Activated CD8-positive, alpha-beta memory T cell treated with anti-CD3 and anti-CD28 coated beads for 24 hours (primary cell): ENCODE results near the gene MAPK13.
A peak's percentile ranks its signal among the peaks of the same experiment; 100 is the strongest.
"Not testable (repeated sequence)": the region's sequence is repeated elsewhere in the genome, so short reads cannot be mapped to it uniquely, and the experiment has no call there.

ENCODE experiments used
- DNase-seq: peaks from one replicate; pipeline ENCODE4 v3.0.0-alpha.2; 2020

MAPK13 gene

DNA sequence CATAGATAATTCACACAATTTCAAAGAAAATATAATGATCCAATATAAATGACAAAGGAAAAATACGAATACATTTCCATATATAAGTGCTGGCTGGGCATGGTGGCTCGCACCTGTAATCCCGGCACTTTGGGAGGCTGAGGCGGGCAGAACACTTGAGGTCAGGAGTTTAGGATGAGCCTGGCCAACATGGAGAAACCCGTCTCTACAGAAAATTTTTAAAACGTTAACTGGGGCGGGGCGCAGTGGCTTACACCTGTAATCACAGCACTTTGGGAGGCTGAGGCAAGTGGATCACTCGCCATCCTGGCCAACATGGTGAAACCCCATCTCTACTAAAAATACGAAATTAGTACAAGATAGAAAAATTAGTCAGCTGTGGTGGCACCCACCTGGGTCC, 14.9 kb upstream of the MAPK13 start:
- no peak for DNase-seq

- no peak for DNase-seq
These were observed 14.0 kb upstream of the MAPK13 start for GRCh38 chr6:36116066-36116864.

GRCh38 chr6:36116943-36117342, 13.4 kb upstream of the MAPK13 start:
- DNase-seq, result no peak

DNA sequence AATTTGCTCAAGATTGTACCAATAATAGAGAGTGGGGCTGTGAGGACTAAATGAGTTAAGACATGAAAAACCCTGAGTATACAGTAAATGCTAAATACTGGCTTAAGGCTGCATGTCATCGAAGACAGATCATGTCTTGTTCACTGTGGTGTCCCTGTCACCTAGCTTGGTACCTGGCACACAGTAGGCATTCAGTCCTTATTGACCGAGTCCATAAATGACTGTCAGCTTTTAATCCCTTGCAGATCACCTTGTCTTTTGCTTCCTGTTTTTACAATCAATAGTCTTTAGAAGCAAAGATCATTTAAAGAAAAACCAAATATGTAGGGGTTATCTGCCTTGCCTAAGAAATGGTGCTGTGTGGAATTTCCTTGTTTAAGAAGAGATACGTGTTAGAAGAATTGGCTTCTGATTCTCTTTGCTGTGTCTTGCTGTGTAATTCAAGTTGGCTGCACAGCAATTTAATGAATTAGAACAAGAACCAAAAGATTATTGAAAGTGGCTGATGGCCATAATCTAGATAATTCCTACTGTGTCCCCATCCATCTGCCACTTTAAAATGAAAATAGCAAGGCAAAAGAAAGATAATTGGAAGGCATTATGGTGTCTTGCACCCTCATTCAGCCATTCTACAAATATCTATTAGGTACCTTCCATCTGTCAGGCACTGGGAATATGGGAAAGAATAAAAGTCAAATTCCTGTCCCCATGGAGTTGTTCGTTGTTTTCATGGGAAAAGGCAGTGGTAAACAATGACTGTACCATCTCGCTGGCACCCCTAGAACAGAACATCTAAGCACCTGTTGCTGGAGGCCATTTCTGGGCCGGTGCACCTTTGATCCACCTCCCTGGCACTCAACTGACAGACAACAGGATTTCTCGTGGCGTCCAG, 12.4 kb upstream of the MAPK13 start:
- no peak for DNase-seq

DNA sequence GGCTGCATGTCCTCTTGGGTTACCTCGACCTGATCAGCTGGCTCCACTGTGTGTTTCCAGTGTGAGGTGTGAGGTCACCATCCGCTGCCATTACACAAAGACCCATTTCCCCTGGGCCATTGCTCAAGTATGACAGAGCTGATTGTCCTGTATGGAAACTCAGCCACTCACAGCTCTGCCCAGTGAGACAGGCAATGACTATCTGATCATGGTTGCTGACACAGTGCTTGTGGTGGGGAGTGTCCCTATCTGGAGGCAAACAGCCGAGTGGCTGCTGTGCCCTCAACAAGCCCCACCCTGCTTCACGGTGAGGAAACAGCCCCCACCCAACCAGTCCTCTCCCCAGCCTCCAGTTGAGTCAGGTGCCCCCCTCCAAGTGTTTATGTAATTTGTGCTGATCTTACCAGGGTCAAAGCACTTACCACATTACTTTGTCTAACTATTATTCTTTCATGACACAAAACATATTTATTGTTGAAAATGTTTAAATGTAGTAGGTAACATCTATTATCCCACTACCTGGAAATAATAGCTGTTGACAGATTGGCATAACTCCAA, 11.7 kb upstream of the MAPK13 start:
- DNase-seq, result peak; percentile 70

- no peak for DNase-seq
These were observed 11.1 kb upstream of the MAPK13 start for GRCh38 chr6:36119209-36119608.

DNA sequence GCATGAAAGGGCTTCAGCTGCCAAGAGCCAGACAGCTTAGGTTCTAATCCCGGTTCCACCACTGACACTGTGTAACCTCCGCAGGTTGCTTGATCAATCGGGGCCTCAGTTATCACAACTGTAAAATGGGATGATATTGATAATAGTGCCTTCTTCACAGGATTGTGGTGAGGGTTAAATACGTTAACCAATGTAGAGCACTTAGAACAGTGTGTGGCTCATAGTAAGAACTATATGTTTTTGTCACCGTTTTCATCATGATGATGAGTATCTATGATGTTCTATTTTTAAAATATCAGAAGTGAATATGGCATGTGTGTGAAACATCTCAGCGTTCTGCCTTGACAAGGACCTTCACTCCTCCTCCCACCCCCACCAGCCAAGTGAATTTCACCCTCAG, 10.3 kb upstream of the MAPK13 start:
- DNase-seq, result no peak

- DNase-seq, result peak; percentile 81
These were observed 9.8 kb upstream of the MAPK13 start for GRCh38 chr6:36120539-36120938.

GRCh38 chr6:36120979-36121786, 9.1 kb upstream of the MAPK13 start:
- peak; percentile 79 for DNase-seq

- no peak for DNase-seq
These were observed 8.4 kb upstream of the MAPK13 start for GRCh38 chr6:36121787-36122494.

DNA sequence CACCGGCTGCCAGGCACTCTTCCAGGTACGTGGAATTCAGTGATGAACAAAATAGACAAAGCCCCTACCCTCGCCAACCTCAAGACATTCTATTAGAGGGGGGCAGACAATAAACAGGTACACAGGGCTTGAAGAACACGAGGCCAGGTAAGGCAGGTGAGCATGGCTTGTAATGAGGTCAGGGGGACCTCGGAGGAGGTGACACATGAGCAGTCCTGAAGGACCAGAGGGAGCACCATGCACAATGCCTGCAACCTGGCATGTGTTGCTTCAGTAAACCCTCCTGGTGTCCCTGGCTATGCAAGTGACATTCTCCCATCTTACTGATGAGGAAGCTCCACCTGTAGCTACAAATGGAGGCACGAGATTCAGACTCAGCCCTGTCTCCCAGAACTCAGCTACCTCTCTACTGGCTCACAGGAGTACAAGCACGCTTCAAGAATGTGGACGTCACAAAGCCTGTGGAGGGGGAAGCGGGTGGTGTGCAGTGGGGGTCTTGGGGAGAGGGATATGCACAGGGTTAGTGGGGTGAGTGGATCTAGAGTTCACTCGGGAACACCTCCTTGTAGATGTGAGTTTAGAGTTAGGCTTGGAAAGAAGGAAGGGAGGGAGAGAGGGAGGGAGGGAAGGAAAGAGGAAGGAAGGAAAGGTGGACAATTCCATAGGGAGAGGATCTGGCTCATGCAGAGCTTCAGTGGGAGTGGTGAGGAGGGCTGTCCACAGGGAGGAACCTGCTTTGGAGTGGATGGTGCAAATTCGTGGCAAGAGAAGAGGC, 7.6 kb upstream of the MAPK13 start:
- peak; percentile 56 for DNase-seq

GRCh38 chr6:36123270-36124139, 6.8 kb upstream of the MAPK13 start:
- peak; percentile 93 for DNase-seq

GRCh38 chr6:36124346-36124745, 6.0 kb upstream of the MAPK13 start:
- not testable (repeated sequence) for DNase-seq

- no peak for DNase-seq
These were observed 5.4 kb upstream of the MAPK13 start for GRCh38 chr6:36124881-36125280.

DNA sequence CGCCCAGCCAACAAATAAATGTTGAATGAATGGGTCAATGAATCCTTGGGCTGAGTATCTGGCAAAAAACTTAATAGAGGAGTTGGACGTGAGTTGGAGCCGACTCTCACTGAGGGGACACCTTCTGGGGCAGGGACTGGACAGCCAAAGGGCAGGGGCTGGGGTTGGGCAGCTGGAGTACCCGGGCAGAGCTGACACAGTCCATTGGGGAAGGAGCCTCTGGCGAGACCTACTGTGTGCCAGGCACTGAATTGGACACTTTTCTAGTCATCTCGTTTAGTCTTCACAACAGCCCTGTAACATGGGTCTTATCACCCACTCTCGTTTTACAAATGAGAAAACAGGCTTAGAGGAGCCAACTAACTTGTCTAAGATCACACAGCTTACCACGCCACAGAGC, 4.7 kb upstream of the MAPK13 start:
- no peak for DNase-seq

DNA sequence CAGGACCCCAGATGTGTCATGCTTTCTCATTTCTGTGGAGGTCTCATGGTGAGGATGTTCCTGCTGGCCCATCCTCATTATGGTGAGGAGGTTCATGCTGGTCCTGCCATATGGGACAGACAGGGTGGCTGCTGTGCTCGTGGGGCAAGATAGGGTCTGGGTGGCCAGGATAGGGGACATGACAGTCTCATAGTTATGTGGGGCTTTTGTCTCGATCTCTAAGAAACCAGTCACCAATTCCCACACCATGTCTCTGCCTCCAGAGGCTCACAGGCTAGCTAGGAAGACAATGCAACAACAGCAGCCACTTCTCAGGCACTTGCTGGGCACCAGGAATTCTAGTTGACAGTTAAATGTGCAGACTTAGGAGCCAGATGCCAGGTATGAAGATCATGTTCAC, 4.2 kb upstream of the MAPK13 start:
- no peak for DNase-seq

- no peak for DNase-seq
These were observed 3.5 kb upstream of the MAPK13 start for GRCh38 chr6:36126553-36127458.

- no peak for DNase-seq
These were observed 2.8 kb upstream of the MAPK13 start for GRCh38 chr6:36127462-36128016.

- no peak for DNase-seq
These were observed 2.2 kb upstream of the MAPK13 start for GRCh38 chr6:36128073-36128472.
